ENCODE data around the gene CELF1. TPM values are rescaled to one million over a fixed set of nuclear protein-coding genes. Genes with fewer than 3 reads are reported as not detected.
A peak's percentile ranks its signal among the peaks of the same experiment; 100 is the strongest.

Gene CELF1
- total and polyA plus RNA-seq, 9 of the 15 experiments (the other 6 are each of a cell fraction or from before 2014, with no cell fraction given), result 11.3 to 142 (median 77.4) TPM

DNA sequence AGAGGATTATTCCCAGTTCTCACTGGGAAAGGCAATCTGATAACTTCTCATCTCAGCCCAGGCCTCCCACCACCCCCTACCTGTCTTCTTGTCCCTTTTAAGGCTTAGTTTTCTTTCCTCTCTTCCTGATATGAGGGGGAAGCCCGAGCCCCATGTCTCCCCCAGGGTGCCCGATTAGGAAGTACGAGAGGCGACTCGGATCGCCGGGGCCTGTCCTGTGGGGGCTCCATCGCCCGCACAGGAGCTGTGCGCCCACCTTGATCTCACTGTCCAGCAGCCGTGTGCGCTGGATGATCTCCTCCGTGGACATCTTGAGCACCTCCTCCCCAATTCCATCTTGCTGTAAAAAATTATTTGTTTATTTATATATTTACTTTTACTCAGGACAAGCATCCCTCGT, 127.3 kb downstream of the CELF1 start:
- FAIRE-seq (no peak), ATAC-seq (peak; percentile 7), DNase-seq (ENCODE audit: extremely low read depth in 1 of 4, low spot score in 3 of 4) (no peak)
- H3K36me3 ChIP-seq (ENCODE audit: control insufficient read depth, insufficient read depth, low read length), result peaks cover 48% of the 10 kb centered on the region
- peak overlapping the region; percentile 97 for H3K27ac ChIP-seq (ENCODE audit: extremely low read depth, low read depth, low read length)
- no peaks in the 10 kb centered on the region for H3K9me1 ChIP-seq (ENCODE audit: control insufficient read depth, insufficient read depth, low read length)
- peak overlapping the region; percentile 97 for H3K4me2 ChIP-seq (ENCODE audit: insufficient read depth, low read length)
- intact Hi-C loops (cut with micrococcal nuclease), result no loop called here
- H3K79me2 ChIP-seq (ENCODE audit: control insufficient read depth, insufficient read depth, low read length), result peaks cover 26% of the 10 kb centered on the region
- in situ Hi-C loops (cut with MboI), result no loop called here
- ChIA-PET CTCF (ENCODE audit: low intra/inter-chr PET ratio) (no interaction called here), POLR2A (interaction anchor here (0.6 to 2.6 kb wide), 9 partner anchors 8 to 248 kb away, joined by 3 to 23 read pairs (median 3); no protein-coding TSS in a partner anchor)
- H3K4me3 ChIP-seq, result peak overlapping the region; percentile 88
- peak overlapping the region; percentile 94 to 99 for H3K9ac ChIP-seq (ENCODE audit: insufficient read depth in 1 of 2, low read depth in 2 of 2, low read length in 2 of 2)
- H3K4me1 ChIP-seq (replicated peaks in 1 of 2; ENCODE audit: control insufficient read depth in 2 of 2, insufficient read depth in 2 of 2, low read length in 2 of 2), result peaks cover 9 to 19% of the 10 kb centered on the region in 2 experiments; a peak in 4 of 5 replicates
- no peaks in the 10 kb centered on the region for H3K9me3 ChIP-seq (replicated peaks; ENCODE audit: control insufficient read depth, insufficient read depth, low read depth, low read length)
- H3K27me3 ChIP-seq (ENCODE audit: control insufficient read depth in 2 of 2, insufficient read depth in 2 of 2, low read length in 2 of 2), result no peaks in the 10 kb centered on the region
- WGBS (ENCODE audit: insufficient coverage, low coverage, missing lambda C conversion rate), result 0% methylated on average over 9 of the region's 14 CpGs
- no peaks in the 10 kb centered on the region; the same call in 1 of the 2 replicates for H4K20me1 ChIP-seq (replicated peaks; ENCODE audit: control insufficient read depth, insufficient read depth, low read length)
- TSS peak; percentile 69 for BruUV-seq (replicated peaks)
- peak overlapping the region; percentile 95 for H2AFZ ChIP-seq (ENCODE audit: low read depth, low read length)
- TF ChIP-seq KDM2B (CRISPR knock-in tag; IDR thresholded peaks at IDR 0.05) (no peak), NFYB (IDR thresholded peaks at IDR 0.05; ENCODE audit: extremely low read depth, insufficient read length) (no peak), NFIC (IDR thresholded peaks at IDR 0.05) (no peak), BRD4 (IDR thresholded peaks at IDR 0.05) (no peak), CBX8 (IDR thresholded peaks at IDR 0.05; ENCODE audit: borderline replicate concordance, extremely low read depth, low read depth, low read length, poor library complexity, severe bottlenecking) (no peak), ZNF12 (CRISPR knock-in tag; IDR thresholded peaks at IDR 0.05) (no peak; the same call in 1 of the 2 replicates), MXI1 (IDR thresholded peaks at IDR 0.05; ENCODE audit: low read depth, low read length) (no peak), MEIS2 (IDR thresholded peaks at IDR 0.05; ENCODE audit: partially characterized antibody) (no peak), ASH1L (IDR thresholded peaks at IDR 0.05; ENCODE audit: borderline replicate concordance, low read depth, partially characterized antibody) (no peak)
- TF ChIP-seq, protein P1, sequence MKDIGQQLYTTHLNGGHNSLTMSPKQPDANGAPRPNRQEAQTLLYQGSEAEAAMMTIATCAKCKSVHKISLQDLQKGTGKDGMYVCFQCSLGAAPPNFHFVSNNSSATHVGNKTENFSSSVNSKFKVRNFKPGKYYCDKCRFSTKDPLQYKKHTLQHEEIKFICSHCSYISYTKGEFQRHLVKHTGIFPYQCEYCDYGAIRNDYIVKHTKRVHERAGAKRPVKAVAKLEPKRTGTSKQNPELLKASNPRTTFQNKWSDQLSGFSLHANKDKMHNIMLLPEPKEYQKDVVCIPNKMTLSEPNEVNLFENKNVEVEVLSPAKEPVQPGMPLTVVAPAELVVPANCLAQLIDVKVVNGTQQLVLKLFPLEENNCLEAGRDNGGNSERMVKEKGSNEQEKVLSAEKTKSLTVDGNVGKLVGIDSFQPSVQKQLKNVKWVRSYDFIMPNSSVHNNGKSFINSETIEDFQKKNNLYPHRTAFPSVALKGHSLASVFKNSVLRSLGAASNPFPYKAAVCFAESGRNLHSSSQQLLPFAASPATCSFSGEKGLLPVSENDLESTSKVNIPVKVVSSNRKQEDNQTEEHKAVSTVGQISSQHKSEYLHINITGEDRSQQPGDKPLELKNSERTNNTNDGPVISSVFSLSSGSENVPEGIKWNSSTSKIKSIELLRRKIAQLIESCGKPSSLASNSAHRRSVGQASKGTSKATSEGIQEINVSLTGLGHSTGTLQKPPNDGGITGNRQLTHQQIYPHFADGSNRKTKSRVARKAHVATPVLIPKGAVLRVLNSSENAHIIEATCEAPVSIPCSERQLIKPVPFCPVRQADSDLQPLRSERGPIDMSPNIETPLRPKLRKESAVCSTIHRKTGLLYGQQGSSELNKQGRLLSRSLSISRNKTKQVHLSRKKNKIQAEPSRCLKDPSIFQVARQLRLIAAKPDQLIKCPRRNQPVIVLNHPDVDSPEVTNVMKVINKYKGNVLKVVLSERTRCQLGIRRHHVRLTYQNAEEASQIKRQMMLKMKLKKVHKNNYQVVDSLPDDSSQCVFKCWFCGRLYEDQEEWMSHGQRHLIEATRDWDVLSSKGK (CRISPR knock-in tag; IDR thresholded peaks at IDR 0.05), result no peak
- TF ChIP-seq, protein P2, sequence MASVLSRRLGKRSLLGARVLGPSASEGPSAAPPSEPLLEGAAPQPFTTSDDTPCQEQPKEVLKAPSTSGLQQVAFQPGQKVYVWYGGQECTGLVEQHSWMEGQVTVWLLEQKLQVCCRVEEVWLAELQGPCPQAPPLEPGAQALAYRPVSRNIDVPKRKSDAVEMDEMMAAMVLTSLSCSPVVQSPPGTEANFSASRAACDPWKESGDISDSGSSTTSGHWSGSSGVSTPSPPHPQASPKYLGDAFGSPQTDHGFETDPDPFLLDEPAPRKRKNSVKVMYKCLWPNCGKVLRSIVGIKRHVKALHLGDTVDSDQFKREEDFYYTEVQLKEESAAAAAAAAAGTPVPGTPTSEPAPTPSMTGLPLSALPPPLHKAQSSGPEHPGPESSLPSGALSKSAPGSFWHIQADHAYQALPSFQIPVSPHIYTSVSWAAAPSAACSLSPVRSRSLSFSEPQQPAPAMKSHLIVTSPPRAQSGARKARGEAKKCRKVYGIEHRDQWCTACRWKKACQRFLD (CRISPR knock-in tag; IDR thresholded peaks at IDR 0.05), result 0 out of 2 replicates have a peak, but pooled peaks have one; percentile 69
- TF ChIP-seq, protein P3, sequence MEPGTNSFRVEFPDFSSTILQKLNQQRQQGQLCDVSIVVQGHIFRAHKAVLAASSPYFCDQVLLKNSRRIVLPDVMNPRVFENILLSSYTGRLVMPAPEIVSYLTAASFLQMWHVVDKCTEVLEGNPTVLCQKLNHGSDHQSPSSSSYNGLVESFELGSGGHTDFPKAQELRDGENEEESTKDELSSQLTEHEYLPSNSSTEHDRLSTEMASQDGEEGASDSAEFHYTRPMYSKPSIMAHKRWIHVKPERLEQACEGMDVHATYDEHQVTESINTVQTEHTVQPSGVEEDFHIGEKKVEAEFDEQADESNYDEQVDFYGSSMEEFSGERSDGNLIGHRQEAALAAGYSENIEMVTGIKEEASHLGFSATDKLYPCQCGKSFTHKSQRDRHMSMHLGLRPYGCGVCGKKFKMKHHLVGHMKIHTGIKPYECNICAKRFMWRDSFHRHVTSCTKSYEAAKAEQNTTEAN (CRISPR knock-in tag; IDR thresholded peaks at IDR 0.05), result no peak
- TF ChIP-seq, protein P4, sequence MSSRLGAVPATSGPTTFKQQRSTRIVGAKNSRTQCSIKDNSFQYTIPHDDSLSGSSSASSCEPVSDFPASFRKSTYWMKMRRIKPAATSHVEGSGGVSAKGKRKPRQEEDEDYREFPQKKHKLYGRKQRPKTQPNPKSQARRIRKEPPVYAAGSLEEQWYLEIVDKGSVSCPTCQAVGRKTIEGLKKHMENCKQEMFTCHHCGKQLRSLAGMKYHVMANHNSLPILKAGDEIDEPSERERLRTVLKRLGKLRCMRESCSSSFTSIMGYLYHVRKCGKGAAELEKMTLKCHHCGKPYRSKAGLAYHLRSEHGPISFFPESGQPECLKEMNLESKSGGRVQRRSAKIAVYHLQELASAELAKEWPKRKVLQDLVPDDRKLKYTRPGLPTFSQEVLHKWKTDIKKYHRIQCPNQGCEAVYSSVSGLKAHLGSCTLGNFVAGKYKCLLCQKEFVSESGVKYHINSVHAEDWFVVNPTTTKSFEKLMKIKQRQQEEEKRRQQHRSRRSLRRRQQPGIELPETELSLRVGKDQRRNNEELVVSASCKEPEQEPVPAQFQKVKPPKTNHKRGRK (tag; IDR thresholded peaks at IDR 0.05), result 0 out of 2 replicates have a peak, but pooled peaks have one; percentile 29
